AG09309 (cell line): ENCODE measurements around the gene CCDC15.
"Not testable (repeated sequence)": the region's sequence is repeated elsewhere in the genome, so short reads cannot be mapped to it uniquely, and the experiment has no call there.

Source experiments
- DNase-seq: peaks from one replicate; pipeline ENCODE4 v3.0.0-alpha.2; 2010; ENCODE audit warnings: low read depth
- H3K4me3 ChIP-seq: 2 replicates; pipeline ENCODE4 v1.5.1; 2011; ENCODE audit warnings: mild to moderate bottlenecking, low read depth, low read length, moderate library complexity; ENCODE audit not compliant: control insufficient read depth
- CTCF ChIP-seq: IDR thresholded peaks from 2 replicates; pipeline ENCODE4 v1.5.1; 2011; ENCODE audit warnings: mild to moderate bottlenecking, low read depth, low read length, inconsistent platforms; ENCODE audit not compliant: insufficient read depth, control insufficient read depth; ENCODE audit errors: missing control alignments

CCDC15 gene

DNA sequence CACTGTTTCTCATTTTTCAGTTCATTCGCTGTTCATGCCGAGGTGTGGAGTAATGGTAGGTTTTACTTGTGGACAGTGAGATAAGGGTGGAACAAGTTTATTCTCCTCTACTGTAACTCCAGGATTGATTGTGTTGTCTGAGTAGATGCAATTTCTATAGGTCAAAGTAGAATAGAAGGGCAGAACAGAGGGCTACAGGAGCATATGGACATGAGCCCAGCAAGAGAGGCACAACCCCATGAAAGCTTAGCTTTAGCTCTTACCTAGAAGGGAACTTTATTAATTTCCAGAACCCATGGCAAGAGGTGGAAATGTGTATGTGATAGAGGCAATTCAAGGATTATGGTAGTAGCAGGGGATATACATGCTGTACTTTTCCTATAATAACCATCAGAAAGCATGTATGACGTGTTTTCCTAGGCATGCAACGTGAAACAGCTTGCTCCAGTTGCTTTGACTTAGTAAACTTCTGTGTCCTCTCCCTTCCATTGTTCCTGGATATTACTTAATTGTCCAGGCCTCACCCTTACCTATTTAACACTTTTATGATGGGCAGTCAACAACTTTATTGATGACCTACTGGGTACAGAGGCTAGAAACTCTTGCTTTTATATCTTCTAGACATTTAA lies 95.3 kb downstream of the CCDC15 start:
- DNase-seq = no peak
- no peak for TF ChIP-seq CTCF
- no peak overlapping the region for H3K4me3 ChIP-seq

DNA sequence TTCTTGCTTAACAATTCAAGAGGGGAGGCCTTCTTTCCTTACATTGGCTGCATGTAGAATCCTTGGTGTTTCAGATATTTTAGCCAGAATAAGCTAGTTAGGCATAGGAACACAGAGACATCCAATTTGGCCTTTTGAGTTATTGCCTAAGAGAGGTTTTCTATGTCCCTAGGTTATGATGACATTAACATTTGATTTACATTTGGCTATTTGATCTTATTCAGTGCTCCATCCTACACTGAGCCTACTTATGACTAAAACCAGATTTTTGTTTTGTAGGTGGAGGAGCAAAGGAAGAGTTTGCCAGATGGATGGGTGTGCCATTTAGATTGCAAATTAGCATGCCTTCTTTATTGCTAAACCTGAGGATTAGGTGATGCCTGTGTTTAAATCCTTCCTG lies 98.0 kb downstream of the CCDC15 start:
- no peak for TF ChIP-seq CTCF
- no peak for DNase-seq
- no peak overlapping the region for H3K4me3 ChIP-seq

DNA sequence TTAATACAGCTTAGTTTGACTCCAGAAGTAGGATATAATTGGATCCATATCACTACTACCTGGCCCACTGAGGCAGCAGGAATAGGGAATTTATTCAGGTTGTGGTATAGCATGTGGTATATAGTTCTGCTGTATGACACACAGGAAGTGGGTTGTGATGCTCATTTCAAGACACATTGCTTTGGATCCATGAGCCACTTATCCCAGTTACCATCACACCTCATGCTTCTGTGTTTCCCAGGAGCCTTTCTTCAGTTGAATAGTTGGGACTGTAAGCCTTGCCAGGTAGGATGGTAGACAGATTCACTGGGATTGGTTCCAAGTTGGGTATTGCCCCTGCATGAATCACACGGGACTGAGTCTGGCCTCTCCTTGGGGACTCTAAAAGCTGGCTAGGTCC lies 99.2 kb downstream of the CCDC15 start:
- TF ChIP-seq CTCF = no peak
- no peak for DNase-seq
- no peak overlapping the region for H3K4me3 ChIP-seq

DNA sequence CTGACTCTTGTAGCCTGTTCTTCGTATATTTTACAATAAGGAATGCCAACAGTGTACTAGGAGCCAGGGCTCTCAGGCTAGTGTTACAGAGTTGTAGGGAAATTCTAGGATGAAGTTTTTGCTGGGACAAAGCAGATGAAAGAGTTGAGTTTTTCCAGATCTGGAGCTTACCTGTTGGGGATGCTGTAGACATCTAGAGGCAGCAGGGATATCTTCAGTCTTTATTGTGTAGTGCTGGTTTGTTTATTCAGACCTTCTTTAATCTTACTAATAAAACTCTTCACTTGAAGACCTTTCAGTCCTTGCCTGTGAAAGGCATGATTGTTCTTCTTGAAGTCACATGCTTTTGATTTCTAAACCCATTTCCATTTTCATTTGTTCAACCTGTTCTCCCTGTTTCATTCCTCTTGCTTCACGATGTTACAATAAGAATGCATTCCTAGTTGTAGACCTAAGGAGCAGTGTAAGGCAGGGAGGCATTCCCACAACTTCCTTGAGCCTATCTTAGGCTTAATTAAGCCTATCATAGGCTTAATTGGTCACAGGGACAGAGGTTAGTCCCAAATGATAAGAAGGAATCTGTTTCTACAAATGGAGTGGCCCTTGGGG lies 101.2 kb downstream of the CCDC15 start:
- no peak for TF ChIP-seq CTCF
- no peak for DNase-seq

DNA sequence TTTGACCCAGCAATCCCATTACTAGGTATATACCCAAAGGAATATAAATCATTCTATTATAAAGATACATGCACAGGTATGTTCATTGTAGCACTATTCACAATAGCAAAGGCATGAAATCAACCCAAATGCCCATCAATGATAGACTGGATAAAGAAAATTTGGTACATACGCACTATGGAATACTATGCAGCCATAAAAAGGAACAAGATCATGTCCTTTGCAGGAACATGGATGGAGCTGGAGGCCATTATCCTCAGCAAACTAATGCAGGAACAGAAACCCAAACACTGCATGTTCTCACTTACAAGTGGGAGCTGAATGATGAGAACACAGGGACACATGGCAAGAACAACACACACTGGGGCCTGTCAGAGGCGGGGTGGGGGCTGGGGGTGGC lies 102.1 kb downstream of the CCDC15 start:
- not testable (repeated sequence) for DNase-seq, H3K4me3 ChIP-seq

More for the DNA sequence above, 101.2 kb downstream of the CCDC15 start:
- no peak overlapping the region for H3K4me3 ChIP-seq

DNA sequence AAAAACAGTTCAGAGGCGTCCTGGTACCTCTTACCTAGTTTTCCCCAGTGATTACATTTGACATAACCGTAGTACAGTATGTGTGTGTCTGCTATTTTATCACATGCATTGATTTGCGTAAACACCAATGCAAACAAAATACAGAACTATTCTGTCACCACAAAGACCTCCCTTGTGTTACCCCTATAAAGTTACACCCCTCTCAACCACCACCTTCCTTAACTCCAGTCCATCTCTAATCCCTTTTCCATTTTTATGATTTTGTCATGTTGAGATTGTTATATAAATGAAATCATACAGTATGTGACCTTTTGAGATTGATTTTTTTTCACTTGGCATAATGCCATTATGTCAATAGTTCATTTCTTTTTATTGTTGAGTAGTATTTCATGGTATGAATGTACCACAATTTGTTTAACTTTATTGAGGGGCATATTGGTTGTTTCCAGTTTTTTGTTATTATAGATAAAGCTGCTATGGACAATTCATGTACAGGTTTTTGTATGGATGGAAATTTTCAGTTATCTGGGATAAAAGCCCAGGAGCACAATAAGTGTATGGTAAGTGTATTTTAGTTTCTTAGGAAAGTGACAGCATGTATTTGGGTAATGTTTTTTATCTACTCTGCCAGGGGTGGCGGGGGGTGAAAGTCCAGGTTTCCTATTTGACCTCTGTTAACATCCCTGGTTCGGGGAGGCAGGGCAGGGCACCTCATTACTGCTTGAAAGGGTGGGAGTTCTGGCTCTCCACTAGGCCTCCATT lies 103.1 kb downstream of the CCDC15 start:
- no peak overlapping the region for H3K4me3 ChIP-seq
- TF ChIP-seq CTCF = no peak
- no peak for DNase-seq

GRCh38 chr11:125057693-125058016 lies 103.7 kb downstream of the CCDC15 start:
- H3K4me3 ChIP-seq = no peak overlapping the region
- TF ChIP-seq CTCF = no peak
- DNase-seq = no peak
